Measurements from ENCODE around the gene MEF2C.

Gene MEF2C

DNA sequence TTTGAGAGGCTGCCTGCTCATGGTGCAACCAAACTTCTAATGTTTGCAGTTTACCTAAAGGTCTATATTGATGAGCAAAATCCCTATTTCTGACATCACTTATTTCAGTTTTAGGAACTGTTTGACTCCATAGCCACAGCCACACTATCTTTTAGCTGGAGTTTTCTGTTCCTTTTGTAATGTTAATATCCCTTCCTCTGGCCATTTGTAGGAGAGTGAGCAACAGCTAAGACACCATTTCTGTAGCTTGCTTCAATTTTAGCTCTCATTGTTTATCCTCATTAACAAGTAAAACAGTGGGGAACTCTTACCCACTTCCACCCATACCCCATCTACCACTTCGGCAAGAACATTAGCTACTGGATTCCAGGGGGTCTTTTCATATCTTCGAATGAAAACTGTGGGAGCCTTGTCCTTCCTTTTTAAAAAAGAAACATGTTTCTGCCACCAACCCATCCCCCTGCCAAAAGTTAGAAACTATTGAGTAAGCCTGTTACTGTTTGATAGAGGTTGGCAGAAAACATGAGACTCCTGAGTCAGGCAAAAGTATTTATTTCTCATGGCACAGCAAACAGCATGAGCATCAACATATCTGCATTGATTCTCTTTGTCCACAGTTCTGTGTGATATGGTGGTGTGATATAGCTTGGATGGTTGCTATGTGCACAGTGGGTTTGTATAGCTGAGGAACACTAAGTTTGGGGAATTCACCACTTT, 174.1 kb downstream of the MEF2C start:
- no peak for DNase-seq

DNA sequence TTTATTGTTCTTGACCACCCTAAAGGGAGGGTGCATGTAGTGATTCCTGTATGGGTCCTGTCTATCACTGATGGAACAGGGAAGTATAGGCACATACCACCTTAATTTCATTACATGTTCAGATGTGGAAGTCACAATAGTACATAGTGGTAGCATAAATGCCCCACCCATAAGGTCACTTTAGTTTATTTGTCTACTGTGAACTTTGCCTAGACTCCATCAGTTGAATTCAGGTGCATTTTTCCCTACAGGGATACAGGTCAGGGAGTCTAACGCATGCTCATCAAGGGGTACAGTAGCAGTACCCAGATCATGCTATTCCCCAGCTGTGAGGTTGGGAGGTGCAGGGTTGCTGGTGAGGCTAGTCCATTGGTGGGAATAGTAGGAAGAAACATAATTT, 175.0 kb downstream of the MEF2C start:
- DNase-seq = no peak

DNA sequence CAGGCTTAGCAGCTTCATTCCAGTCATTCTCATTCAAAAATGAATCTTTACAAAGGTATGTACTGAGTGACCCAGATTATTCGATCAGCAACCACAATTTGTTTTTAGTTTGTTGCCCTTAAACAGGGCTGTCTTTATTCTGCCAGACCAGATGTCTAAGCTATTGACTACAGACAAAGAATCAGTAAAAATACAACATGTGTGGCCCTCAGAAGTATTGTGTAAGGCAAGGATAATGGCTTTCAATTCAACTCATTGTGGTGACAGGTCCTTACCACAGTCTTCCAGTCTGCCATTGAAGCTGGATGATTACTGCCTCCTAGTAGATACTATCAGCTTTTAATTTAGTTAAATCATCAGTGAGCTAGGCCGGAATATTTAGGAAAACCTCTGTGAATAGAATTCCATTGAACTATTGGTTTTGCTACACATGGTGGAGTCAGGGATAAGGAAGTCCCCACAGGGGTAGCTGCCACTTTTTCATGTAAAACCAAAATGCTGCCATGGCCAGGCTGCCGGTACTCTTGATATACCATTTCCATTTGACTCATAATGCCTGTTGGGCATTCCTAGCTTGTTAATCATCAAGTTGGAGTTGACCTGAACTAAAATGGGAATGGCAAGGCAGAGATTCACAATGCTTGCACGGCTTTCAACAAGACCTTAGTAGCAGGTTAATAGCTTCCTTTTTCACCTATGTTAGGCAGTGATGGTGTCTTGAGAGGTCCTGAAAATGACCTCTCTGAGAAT, 175.6 kb downstream of the MEF2C start:
- no peak for DNase-seq

DNA sequence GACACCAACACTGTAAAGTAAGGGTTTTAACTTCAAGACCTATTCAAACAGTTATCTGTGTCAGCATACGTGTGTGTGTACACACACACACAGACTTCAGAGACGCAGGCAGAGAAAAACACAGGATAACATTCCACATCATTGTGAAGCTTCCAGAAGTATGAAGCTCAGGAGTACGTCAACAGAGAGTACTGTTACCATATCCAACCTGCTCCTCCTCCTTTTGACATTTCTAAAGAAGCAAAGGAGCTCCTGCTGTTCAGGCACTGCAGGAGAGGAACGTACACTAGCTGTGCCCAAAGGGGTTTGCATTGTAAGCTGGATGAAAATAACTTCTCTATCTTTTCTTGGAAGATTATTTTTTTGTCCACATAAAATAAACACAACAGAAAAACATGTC, 180.7 kb downstream of the MEF2C start:
- no peak for DNase-seq

DNA sequence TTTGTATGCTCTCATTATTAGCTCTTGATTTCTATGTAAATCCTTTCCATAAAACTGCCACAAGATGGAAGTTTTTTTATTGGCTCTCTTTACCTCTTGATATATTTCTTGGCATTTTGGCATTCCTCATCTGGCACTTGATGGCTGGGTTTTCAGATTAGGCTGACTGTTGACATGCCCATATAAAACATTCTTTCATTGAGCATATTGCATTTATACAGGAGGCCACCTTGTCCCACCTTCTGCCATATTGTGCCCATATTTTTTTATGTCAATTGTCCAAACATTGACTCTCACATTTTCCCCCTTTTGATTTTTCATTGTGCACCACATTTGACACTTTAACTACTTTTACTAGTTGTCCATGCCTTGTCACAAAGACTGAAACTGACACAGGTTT, 182.9 kb downstream of the MEF2C start:
- DNase-seq = no peak

DNA sequence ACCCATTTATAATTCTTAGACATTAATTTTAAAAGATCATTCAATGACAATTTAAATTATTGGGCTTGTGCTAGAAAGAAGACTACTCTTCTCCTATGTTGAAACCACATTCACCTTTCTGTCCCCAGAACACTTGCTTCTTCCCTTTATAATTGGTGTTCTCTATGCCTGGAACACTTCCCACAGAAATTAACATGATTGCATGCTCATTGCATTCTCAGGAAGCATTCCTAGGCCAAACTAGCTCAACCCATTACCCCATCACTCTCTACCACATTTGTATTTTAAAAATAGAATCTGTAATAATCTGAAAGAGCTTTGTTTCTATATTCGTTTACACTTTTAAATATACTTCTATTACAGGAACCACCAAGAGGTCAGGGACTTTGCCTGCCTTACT, 184.7 kb downstream of the MEF2C start:
- DNase-seq = no peak

DNA sequence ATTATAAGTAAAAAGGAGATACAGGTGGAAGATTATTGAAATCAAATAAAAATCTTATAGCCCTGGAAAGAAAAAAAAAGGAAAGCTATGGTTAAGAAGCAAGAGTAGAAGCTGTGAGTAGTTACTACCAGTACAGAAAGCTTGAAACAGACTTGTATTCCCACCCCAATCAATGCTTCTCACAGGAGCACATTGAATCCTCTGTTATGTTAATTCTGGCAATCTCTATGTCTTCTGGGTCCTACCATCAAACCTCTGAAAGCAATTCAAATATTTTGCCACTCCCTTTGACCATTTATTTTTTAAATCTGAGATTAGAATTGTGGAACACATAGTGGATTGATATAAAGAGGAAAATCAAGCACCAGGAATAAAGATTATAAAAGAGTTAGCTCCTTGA, 186.5 kb downstream of the MEF2C start:
- DNase-seq = no peak

DNA sequence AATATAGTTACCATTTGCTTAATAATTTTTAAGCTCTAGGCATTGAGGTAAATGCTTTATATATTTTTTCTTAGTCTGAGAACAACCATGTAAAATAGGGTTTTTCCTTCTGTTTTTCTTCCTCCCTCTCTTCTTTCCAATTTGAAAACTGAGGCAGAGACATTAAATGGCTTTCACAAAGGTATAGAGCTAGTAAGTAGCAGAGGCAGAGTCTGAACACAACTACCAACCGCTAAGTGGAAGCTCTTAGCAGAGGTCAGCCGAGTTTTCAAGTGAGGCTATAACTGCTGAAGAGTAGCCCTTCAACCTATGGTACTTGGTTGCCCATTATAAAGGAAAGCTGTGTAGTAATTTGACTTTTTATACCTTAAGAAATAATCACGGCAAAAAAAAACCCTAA, 187.1 kb downstream of the MEF2C start:
- DNase-seq = no peak

DNA sequence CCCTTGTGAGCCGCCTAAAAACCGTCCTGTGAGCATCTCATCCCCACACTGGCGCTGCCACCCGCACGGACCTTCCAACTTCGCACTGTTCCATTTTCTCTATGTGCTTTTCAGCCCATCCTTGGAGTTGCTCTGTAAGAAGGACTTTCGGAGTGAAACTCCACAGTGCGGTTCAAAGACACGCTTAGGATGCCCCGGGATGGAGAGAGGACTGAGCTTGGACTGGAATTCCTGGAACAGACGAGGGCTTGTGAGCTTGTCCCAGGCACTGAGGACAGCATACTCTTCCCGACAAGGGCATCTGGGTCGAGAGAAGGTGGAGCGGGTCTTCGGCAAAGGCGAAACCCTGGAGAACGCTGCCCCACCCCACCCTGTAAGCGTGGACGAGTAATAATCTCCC, 187.8 kb downstream of the MEF2C start:
- no peak for DNase-seq

DNA sequence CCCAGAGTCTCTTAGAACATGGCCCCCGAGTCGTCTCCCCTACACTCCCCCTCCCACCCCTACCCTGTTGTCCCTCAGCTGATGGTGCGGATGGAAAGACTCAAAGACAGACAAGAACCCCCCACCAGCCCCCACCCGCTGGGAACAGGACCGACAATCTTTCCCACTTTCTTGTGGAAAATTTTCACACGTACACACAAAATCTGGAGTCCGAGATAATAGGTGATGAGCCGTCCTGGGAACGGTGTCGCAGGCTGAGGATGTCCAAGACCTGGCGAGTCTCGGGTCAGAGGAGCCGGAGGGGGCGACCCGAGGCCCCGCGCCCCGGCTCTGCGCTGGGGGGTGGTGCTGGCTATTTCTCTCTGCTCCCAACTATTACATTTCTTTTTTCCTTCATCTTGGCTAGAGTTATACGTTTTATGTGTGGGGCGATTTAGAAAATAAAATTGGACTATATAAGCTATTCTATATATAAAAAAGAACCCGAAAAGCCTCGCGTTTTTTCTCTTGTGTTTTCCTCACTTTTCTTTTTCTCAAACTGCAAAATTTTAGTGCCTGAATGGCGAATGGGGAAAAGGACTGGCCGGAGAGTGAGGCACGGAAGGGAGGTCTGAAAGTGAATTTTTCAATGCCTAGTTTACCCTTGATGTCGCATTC, 188.8 kb downstream of the MEF2C start:
- DNase-seq = no peak

DNA sequence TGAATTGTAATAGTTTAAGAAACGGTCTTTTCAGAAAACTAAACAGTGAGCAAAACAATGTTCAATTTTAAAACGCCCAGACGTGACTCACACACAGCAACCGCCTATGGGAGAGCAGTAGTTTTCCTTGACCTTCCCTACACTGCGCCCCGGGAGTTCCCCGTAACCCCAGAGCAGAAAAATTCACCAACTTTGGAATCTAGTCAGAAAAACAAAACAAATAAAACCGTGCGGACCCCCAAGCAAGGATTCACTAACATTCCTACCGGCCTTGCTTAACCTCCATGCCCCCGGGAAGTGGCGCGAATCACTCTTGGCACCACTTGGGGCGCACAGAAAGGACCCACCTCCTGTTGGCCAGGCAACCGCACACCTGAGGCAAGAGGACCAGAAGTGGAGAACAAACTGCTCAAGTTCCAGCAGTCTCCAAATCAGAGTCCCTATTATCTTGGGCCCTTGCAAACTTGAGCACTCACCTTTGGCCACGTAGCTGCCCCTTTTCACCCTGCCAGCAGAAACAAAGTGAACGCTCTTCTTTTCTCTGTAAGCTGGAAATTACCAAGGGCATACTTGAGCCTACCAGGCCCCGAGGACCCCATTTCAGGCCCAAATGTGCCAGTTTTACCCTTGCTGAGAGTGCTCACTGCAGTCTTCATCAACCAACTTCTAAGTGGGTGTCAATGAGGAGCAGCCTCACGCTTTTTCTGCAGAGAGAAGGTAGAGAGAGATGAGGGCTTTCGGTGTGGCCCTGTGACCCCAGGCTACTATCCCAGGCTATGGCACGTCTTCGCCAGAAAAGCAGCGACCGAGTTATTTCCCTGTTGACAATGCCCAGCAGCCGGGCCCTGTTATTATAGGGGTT, 189.7 kb downstream of the MEF2C start:
- DNase-seq = no peak

DNA sequence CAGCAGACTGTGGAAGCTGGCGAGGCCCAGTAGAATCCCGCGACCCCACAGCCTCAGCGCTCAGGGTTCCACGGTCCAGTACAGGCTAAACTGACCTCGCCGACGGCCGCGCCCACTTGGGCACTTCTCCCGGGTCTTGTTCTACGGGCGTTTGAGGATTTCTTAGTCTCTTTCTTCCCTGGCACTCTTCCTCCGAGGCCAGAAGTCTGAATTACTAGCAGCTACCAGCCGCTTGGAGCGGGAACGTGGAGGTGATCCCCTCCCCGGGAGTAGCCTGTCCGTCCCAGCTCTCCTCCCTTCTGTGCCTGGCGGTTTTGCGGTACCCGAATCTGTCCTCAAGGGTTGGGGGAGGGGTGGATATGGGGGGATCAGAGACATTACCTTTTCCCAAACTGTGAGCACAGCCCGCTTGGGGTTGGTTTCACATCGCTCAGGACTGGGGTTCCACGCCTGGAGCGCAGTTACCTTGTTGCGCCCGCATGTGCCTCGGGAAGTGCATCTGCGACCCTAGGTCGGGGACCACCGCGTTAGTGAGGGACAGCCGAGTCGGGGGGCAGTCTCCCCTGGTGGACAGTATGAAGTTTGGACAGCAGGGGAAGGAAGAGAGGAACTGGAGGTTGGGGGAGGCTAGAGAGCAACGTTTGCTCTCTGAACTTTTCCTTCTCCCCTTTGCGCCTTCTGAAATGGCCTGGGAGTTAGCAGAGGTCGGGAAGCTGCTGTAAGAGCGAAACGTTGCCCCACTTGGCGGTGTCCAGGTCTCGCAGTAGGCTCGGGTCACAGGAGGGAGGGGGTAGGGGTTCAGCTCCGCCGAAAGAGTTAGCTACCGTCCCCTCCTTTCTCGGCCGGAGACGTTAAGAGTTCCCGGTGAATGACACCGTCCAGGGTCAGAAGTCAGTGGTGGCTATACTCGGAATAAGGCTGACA, 190.8 kb downstream of the MEF2C start:
- DNase-seq = no peak

DNA sequence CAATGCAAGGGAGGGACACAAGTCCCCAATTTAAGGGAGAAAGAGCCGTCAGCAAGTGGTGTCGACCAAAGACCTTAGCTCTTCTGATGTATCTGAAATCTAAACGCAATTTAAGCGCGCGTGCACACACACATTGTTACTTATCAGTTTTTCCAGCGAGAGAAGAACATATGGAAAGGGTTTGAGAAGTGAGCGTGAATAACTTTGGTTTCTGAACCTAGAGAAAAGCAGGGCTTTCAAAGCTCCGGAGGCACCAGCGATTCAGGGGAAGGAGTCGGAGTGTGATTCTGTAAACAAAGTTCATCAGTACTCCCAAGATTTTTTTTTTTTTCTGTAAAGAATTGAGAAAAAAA, 191.8 kb downstream of the MEF2C start:
- DNase-seq = no peak

DNA sequence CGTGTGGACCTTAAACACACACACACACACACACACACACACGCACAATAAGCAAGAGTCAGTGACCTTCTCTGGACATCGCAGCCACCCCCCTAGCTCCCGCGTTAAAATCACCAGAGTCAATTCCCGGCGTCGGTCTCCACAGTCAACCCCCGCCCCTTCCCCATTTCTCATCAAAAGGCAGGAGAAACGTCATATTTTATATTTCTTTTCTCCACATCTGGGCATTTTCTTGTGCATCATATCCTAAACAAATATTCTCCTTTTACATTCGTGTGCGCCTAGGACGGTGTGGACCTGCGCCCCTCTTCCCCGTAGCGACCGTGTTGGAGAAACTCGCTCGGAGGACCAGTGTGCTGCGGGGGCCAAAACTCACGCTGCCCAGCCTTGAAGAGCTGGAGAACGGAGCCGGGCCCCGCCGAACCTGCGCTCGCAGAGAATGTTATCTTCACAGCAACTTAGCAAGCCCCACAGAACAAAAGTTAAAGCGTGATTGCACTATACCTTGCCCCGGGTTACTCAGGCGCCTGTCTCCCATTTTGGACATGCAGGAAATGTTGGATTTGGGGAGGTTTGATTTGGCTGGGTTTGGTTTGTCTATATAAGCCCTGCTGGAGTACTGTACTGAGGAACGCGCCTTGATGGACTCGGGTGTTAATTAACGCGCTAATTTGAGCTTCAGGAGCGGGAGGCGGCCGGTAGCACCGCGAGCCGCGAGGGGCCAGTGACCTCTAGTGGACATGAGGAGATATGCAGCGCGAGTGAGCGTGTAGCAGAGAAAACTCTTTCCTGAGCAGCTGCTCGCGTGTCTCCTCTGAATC, 192.4 kb downstream of the MEF2C start:
- DNase-seq = peak; percentile 65 to 69

DNA sequence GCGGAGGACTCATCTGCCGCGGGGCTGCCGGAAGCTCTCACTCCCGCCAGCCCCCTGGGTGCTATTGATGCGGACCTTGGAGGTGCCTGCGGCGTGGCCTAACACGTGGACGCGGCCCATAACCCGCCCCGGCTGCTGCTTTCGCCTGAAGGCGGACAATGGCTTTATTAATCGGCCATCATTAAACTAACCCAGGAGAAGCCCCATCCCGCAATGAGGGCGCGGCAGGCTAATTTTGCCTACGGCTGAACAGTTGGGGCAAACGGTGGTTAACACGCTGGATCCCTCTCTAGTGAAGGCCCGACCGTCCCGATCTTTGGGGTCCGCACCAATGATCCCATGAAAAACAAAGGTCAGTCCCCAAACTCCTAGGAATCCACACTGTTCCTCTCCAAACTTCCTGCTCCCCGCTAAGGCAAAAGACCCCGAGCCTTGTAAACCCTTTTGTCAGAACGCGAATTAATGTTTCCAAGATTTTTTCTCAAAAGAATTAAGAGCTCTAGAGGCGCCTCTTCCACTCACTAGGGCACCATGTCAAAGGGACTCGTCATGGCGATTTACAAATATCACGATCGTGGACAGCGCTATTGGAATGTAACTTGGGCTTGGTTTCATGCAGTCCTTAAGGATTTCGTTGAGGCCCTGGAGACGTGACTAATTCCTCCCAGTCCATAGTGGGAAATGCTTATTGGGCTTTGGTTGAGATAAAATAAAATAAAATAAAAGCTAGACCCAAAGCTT, 193.1 kb downstream of the MEF2C start:
- DNase-seq = no peak

DNA sequence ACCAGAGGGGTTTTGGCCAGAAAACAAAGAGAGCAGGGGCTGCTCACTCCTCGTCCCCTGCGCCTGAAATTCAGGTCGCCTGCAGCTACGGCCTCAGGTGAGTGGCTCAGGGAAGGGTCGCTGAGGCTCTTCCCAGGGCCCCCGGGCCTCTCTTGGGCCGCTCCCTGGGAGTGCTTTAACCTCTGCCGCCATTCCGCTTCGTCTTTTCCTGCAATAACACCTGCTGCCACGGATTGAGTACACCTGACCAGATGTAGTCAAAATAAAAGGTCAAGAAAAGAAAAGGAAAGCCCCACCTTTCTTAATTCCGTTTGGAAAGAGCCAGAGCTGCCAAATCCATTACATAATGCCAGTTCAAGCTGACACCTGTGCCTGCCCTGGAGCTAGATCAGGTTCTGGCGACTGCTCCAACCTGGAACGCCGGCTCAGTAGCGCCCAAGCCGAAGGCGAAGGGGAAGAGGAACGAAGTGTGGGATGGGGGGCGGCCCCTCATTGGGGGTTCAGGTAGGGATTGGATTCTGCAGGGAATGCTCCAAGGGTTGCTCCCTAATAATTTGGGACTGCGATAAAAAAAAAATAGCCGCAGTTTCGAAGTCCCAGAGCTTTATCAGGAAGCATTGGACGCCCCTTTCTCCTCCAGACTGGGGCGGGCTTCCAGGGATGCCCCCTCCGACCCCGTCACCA, 193.9 kb downstream of the MEF2C start:
- DNase-seq = no peak

DNA sequence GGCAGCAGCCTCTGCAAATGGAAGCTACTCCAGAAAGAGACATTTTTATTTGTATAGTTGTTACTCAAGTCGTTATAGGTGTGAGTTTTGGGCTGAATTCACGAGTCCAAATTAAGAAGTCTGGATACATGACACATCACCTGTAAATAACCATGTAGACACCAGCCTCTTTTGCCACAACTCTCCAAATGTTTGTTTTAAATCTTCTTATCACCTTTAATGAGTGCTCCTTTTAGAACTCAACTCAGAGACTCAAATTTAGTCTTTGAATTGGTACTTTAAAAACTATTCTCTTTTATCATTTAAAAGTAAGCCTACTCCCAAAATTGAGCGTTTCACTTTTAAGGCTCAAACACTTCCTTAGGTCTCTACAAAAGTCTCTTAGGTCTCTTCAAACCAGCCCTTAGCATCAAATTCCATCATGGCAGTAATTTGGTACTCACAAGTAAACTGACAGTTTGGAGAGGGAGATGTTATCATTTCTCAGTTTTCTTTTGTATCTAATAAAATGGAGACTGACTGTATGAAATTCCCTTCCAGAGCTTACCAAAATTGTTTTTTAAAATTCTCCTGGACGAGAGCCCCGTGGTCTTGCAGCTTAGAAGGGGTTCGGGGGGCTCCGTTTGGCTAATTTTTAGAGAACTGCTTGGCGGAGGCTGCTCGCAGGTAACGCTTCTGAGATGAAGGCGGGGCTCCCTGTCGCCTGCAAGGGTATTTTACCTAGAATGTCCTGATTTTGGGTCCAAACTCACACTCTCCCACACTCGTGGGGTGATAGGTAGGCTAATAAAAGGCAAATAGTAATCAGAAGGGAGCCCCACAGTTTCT, 194.6 kb downstream of the MEF2C start:
- no peak for DNase-seq

DNA sequence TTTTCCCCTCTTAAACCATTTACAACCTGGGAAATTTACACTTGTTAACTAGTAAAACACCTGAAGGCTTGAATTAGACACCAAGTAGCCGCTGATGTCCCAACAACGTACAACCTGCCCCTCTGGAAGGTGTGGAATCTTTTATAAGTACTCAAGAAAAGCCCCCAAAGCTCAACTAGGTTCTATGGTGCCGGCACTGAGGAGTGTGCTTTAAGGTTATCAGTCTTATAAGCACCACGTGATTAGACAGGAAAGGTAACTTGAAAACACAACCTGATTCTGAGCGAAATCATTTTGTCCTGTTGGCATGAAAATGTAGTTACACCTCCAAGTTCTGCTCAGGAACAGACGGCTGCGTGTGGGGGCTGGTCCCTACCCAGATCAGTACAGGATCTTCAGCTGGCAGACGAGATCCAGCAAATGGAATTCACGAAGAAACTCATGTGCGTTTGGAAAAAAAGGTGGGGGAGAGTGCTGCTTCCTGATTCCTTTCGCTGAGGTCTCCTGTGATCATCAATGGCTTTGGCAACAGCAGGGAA, 195.5 kb downstream of the MEF2C start:
- no peak for DNase-seq

DNA sequence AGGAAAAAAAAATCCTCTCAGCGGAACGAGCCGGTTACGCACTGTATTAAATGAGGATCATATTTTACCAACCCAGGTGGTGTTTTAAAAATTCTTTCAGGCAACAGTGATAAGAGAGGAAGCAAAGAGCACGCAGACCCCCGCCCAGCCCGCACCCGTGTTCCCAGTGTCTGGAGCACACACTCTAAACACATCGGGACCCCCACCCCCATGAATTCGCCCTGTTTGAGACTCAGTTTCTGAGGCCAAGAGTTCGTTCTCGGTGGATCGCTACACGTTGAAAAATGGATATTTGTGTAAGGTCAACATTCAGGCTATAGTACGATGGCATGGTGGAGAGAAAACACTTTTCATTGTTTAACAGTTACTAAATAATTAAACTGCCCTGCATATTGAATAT, 196.3 kb downstream of the MEF2C start:
- DNase-seq = no peak

Measured in CD4-positive, alpha-beta T cell treated with Interleukin-4 for 1 hour (primary cell).